ENCODE measurements around the gene FAM107A. TPM values are rescaled to one million over a fixed set of nuclear protein-coding genes. Genes with fewer than 3 reads are reported as not detected.

The FAM107A gene
- total and polyA plus RNA-seq, 9 of the 15 experiments (the other 6 are each of a cell fraction or from before 2014, with no cell fraction given): 0.07 TPM; not detected in 8

DNA sequence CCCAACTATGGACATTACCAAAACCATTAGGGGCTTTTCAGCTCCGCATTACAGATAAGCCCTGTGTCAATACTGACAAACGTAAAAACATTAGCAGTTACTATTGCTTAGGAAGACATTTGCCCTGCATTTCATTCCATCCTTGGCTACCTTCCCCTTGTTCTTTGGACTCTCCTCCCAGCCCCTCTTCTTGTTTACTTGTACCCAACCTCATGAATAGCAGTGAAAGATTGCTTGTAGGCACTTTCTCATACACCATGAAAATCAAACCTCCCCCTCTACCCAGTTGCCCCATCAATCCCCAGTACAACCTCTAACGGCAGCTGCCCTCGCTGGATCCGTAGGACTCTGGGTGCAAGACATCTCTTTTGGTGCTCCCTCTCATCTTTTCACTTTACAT, 16.9 kb upstream of the FAM107A start:
- ATAC-seq: no peak
- no peaks in the 10 kb centered on the region for H3K9me1 ChIP-seq (ENCODE audit: control insufficient read depth, insufficient read depth, low read length)
- no peaks in the 10 kb centered on the region for H3K9me3 ChIP-seq (replicated peaks; ENCODE audit: control insufficient read depth, insufficient read depth, low read depth, low read length)
- no peak for FAIRE-seq
- WGBS (ENCODE audit: insufficient coverage, low coverage, missing lambda C conversion rate): 0% methylated on average over 5 of the region's 5 CpGs
- no peaks in the 10 kb centered on the region for H3K79me2 ChIP-seq (ENCODE audit: control insufficient read depth, insufficient read depth, low read length)
- DNase-seq (ENCODE audit: extremely low read depth in 1 of 4, low spot score in 3 of 4): no peak
- H3K4me3 ChIP-seq: no peak overlapping the region
- intact Hi-C loops (cut with micrococcal nuclease): no loop called here
- H2AFZ ChIP-seq (ENCODE audit: low read depth, low read length): no peak overlapping the region
- H3K9ac ChIP-seq (ENCODE audit: insufficient read depth in 1 of 2, low read depth in 2 of 2, low read length in 2 of 2): no peak overlapping the region
- H3K4me1 ChIP-seq (replicated peaks in 1 of 2; ENCODE audit: control insufficient read depth in 2 of 2, insufficient read depth in 2 of 2, low read length in 2 of 2): no peaks in the 10 kb centered on the region
- peaks cover 3 to 15% of the 10 kb centered on the region in 2 experiments; a peak in 3 of 5 replicates for H3K27me3 ChIP-seq (ENCODE audit: control insufficient read depth in 2 of 2, insufficient read depth in 2 of 2, low read length in 2 of 2)
- in situ Hi-C loops (cut with MboI): no loop called here
- BruUV-seq (replicated peaks): no TSS peak
- no peak overlapping the region for H3K27ac ChIP-seq (ENCODE audit: extremely low read depth, low read depth, low read length)
- ChIA-PET CTCF (ENCODE audit: low intra/inter-chr PET ratio) (no interaction called here), POLR2A (no interaction called here)
- no peaks in the 10 kb centered on the region for H4K20me1 ChIP-seq (replicated peaks; ENCODE audit: control insufficient read depth, insufficient read depth, low read length)
- H3K36me3 ChIP-seq (ENCODE audit: control insufficient read depth, insufficient read depth, low read length): no peaks in the 10 kb centered on the region
- no peak overlapping the region for H3K4me2 ChIP-seq (ENCODE audit: insufficient read depth, low read length)
- TF ChIP-seq, protein P1, sequence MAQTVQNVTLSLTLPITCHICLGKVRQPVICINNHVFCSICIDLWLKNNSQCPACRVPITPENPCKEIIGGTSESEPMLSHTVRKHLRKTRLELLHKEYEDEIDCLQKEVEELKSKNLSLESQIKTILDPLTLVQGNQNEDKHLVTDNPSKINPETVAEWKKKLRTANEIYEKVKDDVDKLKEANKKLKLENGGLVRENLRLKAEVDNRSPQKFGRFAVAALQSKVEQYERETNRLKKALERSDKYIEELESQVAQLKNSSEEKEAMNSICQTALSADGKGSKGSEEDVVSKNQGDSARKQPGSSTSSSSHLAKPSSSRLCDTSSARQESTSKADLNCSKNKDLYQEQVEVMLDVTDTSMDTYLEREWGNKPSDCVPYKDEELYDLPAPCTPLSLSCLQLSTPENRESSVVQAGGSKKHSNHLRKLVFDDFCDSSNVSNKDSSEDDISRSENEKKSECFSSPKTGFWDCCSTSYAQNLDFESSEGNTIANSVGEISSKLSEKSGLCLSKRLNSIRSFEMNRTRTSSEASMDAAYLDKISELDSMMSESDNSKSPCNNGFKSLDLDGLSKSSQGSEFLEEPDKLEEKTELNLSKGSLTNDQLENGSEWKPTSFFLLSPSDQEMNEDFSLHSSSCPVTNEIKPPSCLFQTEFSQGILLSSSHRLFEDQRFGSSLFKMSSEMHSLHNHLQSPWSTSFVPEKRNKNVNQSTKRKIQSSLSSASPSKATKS (CRISPR knock-in tag; IDR thresholded peaks at IDR 0.05): no peak
- TF ChIP-seq ZNF561 (CRISPR knock-in tag; conservative IDR thresholded peaks at IDR 0.05) (no peak), SAFB2 (IDR thresholded peaks at IDR 0.05; ENCODE audit: borderline replicate concordance, low read depth, low read length, severe bottlenecking) (no peak), CBX1 (IDR thresholded peaks at IDR 0.05; ENCODE audit: low read depth) (no peak), KLF13 (tag; IDR thresholded peaks at IDR 0.05; ENCODE audit: borderline replicate concordance, low read depth) (no peak)
- TF ChIP-seq, protein P2, sequence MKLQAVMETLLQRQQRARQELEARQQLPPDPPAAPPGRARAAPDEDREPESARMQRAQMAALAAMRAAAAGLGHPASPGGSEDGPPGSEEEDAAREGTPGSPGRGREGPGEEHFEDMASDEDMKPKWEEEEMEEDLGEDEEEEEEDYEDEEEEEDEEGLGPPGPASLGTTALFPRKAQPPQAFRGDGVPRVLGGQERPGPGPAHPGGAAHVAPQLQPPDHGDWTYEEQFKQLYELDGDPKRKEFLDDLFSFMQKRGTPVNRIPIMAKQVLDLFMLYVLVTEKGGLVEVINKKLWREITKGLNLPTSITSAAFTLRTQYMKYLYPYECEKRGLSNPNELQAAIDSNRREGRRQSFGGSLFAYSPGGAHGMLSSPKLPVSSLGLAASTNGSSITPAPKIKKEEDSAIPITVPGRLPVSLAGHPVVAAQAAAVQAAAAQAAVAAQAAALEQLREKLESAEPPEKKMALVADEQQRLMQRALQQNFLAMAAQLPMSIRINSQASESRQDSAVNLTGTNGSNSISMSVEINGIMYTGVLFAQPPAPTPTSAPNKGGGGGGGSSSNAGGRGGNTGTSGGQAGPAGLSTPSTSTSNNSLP (IDR thresholded peaks at IDR 0.05; ENCODE audit: borderline replicate concordance, low read depth, low read length): no peak
- TF ChIP-seq, protein P3, sequence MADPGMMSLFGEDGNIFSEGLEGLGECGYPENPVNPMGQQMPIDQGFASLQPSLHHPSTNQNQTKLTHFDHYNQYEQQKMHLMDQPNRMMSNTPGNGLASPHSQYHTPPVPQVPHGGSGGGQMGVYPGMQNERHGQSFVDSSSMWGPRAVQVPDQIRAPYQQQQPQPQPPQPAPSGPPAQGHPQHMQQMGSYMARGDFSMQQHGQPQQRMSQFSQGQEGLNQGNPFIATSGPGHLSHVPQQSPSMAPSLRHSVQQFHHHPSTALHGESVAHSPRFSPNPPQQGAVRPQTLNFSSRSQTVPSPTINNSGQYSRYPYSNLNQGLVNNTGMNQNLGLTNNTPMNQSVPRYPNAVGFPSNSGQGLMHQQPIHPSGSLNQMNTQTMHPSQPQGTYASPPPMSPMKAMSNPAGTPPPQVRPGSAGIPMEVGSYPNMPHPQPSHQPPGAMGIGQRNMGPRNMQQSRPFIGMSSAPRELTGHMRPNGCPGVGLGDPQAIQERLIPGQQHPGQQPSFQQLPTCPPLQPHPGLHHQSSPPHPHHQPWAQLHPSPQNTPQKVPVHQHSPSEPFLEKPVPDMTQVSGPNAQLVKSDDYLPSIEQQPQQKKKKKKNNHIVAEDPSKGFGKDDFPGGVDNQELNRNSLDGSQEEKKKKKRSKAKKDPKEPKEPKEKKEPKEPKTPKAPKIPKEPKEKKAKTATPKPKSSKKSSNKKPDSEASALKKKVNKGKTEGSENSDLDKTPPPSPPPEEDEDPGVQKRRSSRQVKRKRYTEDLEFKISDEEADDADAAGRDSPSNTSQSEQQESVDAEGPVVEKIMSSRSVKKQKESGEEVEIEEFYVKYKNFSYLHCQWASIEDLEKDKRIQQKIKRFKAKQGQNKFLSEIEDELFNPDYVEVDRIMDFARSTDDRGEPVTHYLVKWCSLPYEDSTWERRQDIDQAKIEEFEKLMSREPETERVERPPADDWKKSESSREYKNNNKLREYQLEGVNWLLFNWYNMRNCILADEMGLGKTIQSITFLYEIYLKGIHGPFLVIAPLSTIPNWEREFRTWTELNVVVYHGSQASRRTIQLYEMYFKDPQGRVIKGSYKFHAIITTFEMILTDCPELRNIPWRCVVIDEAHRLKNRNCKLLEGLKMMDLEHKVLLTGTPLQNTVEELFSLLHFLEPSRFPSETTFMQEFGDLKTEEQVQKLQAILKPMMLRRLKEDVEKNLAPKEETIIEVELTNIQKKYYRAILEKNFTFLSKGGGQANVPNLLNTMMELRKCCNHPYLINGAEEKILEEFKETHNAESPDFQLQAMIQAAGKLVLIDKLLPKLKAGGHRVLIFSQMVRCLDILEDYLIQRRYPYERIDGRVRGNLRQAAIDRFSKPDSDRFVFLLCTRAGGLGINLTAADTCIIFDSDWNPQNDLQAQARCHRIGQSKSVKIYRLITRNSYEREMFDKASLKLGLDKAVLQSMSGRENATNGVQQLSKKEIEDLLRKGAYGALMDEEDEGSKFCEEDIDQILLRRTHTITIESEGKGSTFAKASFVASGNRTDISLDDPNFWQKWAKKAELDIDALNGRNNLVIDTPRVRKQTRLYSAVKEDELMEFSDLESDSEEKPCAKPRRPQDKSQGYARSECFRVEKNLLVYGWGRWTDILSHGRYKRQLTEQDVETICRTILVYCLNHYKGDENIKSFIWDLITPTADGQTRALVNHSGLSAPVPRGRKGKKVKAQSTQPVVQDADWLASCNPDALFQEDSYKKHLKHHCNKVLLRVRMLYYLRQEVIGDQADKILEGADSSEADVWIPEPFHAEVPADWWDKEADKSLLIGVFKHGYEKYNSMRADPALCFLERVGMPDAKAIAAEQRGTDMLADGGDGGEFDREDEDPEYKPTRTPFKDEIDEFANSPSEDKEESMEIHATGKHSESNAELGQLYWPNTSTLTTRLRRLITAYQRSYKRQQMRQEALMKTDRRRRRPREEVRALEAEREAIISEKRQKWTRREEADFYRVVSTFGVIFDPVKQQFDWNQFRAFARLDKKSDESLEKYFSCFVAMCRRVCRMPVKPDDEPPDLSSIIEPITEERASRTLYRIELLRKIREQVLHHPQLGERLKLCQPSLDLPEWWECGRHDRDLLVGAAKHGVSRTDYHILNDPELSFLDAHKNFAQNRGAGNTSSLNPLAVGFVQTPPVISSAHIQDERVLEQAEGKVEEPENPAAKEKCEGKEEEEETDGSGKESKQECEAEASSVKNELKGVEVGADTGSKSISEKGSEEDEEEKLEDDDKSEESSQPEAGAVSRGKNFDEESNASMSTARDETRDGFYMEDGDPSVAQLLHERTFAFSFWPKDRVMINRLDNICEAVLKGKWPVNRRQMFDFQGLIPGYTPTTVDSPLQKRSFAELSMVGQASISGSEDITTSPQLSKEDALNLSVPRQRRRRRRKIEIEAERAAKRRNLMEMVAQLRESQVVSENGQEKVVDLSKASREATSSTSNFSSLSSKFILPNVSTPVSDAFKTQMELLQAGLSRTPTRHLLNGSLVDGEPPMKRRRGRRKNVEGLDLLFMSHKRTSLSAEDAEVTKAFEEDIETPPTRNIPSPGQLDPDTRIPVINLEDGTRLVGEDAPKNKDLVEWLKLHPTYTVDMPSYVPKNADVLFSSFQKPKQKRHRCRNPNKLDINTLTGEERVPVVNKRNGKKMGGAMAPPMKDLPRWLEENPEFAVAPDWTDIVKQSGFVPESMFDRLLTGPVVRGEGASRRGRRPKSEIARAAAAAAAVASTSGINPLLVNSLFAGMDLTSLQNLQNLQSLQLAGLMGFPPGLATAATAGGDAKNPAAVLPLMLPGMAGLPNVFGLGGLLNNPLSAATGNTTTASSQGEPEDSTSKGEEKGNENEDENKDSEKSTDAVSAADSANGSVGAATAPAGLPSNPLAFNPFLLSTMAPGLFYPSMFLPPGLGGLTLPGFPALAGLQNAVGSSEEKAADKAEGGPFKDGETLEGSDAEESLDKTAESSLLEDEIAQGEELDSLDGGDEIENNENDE (IDR thresholded peaks at IDR 0.05; ENCODE audit: low read depth, low read length): no peak
